Measurements from ENCODE around the gene ZHX3. TPM values are rescaled to one million over a fixed set of nuclear protein-coding genes. Genes with fewer than 3 reads are reported as not detected.

The ZHX3 gene
- total and polyA plus RNA-seq, 9 of the 15 experiments (the other 6 are each of a cell fraction or from before 2014, with no cell fraction given), result 0.80 to 14.6 (median 4.9) TPM

DNA sequence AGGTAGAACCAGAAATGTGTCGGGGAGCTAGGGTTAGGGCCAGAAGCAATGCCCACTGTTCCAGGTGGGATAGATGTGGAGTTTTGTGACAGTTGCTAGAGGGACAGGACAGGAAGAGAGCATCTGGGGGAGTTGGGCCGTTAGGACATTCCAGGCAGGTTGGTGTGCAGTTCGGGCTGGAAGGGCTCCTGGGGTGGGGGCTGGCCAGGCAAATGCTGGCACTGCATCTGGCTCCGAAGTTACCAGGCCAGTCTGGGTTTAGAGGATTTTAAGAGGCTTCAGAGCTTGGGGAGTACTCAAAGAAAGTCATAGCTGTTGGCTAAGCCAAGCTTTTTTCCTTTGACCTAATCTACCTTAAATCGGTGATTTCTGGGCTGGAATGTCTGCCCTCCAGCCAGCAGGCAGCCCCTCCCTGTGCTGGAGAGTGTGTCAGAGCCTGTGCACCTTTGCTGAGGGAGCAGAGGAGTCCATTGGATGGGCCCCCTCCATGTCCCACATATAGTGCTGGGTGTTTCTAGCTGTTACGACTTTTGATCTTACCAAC, 159.4 kb downstream of the ZHX3 start:
- BruUV-seq (replicated peaks), result no TSS peak
- in situ Hi-C loops (cut with MboI) (no loop called here), intact Hi-C loops (cut with micrococcal nuclease) (no loop called here)
- Histone ChIP-seq H3K9me1 (ENCODE audit: control insufficient read depth, insufficient read depth, low read length) (peaks cover 13% of the 10 kb centered on the region), H3K27me3 (ENCODE audit: control insufficient read depth in 2 of 2, insufficient read depth in 2 of 2, low read length in 2 of 2) (no peaks in the 10 kb centered on the region), H2AFZ (ENCODE audit: low read depth, low read length) (no peak overlapping the region), H3K9me3 (replicated peaks; ENCODE audit: control insufficient read depth, insufficient read depth, low read depth, low read length) (no peaks in the 10 kb centered on the region), H3K4me2 (ENCODE audit: insufficient read depth, low read length) (no peak overlapping the region), H3K79me2 (ENCODE audit: control insufficient read depth, insufficient read depth, low read length) (peaks cover 8% of the 10 kb centered on the region; the same call in 2 of the 3 replicates), H4K20me1 (replicated peaks; ENCODE audit: control insufficient read depth, insufficient read depth, low read length) (peaks cover 49% of the 10 kb centered on the region), H3K36me3 (ENCODE audit: control insufficient read depth, insufficient read depth, low read length) (peaks cover 23% of the 10 kb centered on the region; the same call in 2 of the 3 replicates), H3K27ac (ENCODE audit: extremely low read depth, low read depth, low read length) (no peak overlapping the region), H3K4me3 (no peak overlapping the region), H3K9ac (ENCODE audit: insufficient read depth in 1 of 2, low read depth in 2 of 2, low read length in 2 of 2) (0 out of 4 replicates have a peak overlapping the region, but pooled peaks of 1 of the 2 experiments have one; percentile 6), H3K4me1 (replicated peaks in 1 of 2; ENCODE audit: control insufficient read depth in 2 of 2, insufficient read depth in 2 of 2, low read length in 2 of 2) (peaks cover 0 to 11% of the 10 kb centered on the region in 2 experiments; a peak in 3 of 5 replicates)
- ATAC-seq (no peak), DNase-seq (ENCODE audit: extremely low read depth in 1 of 4, low spot score in 3 of 4) (no peak), FAIRE-seq (no peak)
- whole genome bisulfite sequencing (ENCODE audit: insufficient coverage, low coverage, missing lambda C conversion rate), result 58% methylated on average over 6 of the region's 6 CpGs
- POLR2A ChIA-PET, result interaction anchor here (1.9 to 2.4 kb wide), 2 partner anchors 9 to 10 kb away, joined by 7 to 15 read pairs; no protein-coding TSS in a partner anchor
- TF ChIP-seq TGIF2 (CRISPR knock-in tag; IDR thresholded peaks at IDR 0.05) (no peak), HOXB6 (CRISPR knock-in tag; IDR thresholded peaks at IDR 0.05; ENCODE audit: borderline replicate concordance) (no peak), NFIX (CRISPR knock-in tag; IDR thresholded peaks at IDR 0.05; ENCODE audit: low read depth) (no peak), ZNF184 (CRISPR knock-in tag; IDR thresholded peaks at IDR 0.05) (no peak), KLF13 (tag; IDR thresholded peaks at IDR 0.05; ENCODE audit: borderline replicate concordance, low read depth) (no peak), FOXP4 (CRISPR knock-in tag; IDR thresholded peaks at IDR 0.05; ENCODE audit: borderline replicate concordance) (no peak), GABPB1 (CRISPR knock-in tag; IDR thresholded peaks at IDR 0.05) (no peak), NR2C1 (IDR thresholded peaks at IDR 0.05) (no peak), NR2C1 (tag; IDR thresholded peaks at IDR 0.05) (no peak), TSHZ1 (CRISPR knock-in tag; IDR thresholded peaks at IDR 0.05) (no peak)
- CTCF ChIA-PET (ENCODE audit: low intra/inter-chr PET ratio), result no interaction called here
